ENCODE results near the gene TMED4. TPM values are rescaled to one million over a fixed set of nuclear protein-coding genes. Genes with fewer than 3 reads are reported as not detected.

TMED4 gene
- total RNA-seq, result 96.8 and 119 TPM in 2 replicates

GRCh38 chr7:44581879-44582603 lies at the start of gene TMED4:
Gene TMED4 (minus strand): TSS chr7:44582231. CDS start chr7:44582206, 25 bp downstream.

GRCh38 chr7:44606341-44607140 lies 24.5 kb upstream of the TMED4 start, which contains the start of gene OGDH:
Gene OGDH (plus strand): TSS chr7:44606627. CDS start chr7:44624344, 17,717 bp downstream.

GRCh38 chr7:44573464-44574286 lies 8.4 kb downstream of the TMED4 start, which contains the start of gene DDX56:
Gene DDX56 (minus strand): TSS chr7:44573908. CDS start chr7:44573895, 13 bp downstream.

GRCh38 chr7:44541028-44541869 lies 40.8 kb downstream of the TMED4 start, which contains the start of gene NPC1L1:
Gene NPC1L1 (minus strand): TSS chr7:44541330. CDS start chr7:44541259, 71 bp downstream.

Other genes with a start within 250 kb of the TMED4 start
- 36.9 and 37.9 TPM in 2 replicates for gene NUDCD3, start 91.6 kb downstream of the TMED4 start, total RNA-seq
- gene NPC1L1, start 40.9 kb downstream of the TMED4 start, total RNA-seq, result 0.18 TPM in 1 of 2 replicates, not detected in the other
- 59.8 and 60.9 TPM in 2 replicates for gene DDX56, start 8.3 kb downstream of the TMED4 start, total RNA-seq
- gene OGDH, start 24.4 kb upstream of the TMED4 start, total RNA-seq, result 58.9 and 69.7 TPM in 2 replicates
- 11.7 TPM in 2 replicates for gene ZMIZ2, start 166.6 kb upstream of the TMED4 start, total RNA-seq
- gene PPIA, start 214.4 kb upstream of the TMED4 start, total RNA-seq, result 3,489 and 3,534 TPM in 2 replicates

All from cardiac atrium fibroblast (primary cell).